Activated T-cell treated with anti-CD3 and anti-CD28 coated beads, Interleukin-2, amount 50 U/mL, for 1 hour (primary cell): ENCODE results near the gene C6orf132.

Experiments used
- DNase-seq: peaks from one replicate; pipeline ENCODE4 v3.0.0-alpha.2; 2020

Gene C6orf132

DNA sequence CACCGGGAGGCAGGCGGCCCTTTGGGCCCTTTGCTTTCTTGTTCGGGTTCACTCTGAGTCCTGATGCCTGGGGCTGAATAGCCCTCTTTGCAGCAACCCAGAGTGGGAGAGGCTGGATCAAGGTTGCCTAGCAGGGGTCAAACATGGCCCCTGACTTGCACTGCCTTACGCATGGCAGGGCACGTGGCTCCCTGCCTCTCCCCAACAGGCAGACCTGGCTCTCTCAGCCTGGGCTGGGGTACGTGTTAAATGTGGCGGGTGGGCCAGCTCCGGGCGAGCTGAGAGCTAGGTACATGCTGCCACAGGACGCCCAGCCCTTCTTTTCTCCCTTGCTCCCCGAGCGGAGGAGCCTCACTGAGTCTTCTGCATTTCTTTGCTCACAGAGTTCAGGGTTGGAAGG lies 7.3 kb downstream of the C6orf132 start:
- no peak for DNase-seq

DNA sequence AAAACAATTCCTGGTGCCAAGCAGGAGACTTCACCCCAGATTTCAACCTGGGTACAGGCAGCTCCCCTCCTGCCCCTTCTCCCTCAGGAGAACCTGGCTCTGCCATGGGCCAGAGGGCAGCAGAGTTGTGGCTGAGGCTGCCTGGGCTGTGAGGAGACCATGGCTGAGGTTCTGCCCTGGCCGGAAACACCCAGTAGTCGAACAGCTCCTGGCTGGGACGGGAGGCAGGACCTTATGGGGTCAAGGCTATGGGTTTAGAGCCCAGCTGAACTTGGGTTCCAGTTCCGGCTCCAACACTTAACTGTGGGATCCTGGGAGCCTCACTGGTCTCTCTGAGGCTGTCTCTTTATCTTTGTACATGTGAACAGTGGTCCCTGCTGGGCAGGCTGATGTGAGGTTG lies 8.5 kb downstream of the C6orf132 start:
- DNase-seq, result no peak

DNA sequence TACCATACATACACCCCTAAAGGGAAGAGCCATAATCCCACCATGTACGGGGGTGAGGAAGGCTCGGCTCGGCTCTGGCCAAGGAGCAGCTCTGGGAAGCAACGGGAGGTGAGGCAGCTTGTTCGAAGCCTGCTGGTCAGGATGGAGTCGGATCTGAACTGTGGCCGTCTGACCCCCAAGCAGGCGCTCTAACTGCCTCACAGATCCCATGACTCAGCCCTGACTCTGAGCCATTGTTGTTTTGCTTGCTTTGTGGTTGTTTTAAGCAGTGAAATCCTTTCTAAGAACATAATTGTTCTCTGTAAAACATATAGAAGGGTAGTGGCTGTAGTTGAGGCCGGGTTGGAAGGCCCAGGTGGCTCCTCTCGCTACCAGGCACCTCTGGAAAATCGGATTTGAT lies 10.9 kb downstream of the C6orf132 start:
- no peak for DNase-seq

DNA sequence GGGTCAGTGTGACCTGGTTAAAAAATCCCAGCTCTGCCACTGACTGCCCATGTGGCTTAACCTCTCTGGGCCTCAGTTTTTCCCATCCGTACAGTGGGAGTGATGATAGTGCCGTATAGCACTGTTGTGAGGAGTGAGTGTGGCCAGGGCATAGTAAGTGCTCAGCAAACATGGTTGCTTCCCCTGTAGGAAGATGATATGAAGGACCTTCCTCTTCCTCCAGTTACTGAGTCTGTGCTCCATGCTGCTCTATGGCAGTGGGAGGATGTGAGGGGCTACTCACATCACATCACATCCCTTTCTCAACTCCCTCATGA lies 13.1 kb downstream of the C6orf132 start:
- no peak for DNase-seq

DNA sequence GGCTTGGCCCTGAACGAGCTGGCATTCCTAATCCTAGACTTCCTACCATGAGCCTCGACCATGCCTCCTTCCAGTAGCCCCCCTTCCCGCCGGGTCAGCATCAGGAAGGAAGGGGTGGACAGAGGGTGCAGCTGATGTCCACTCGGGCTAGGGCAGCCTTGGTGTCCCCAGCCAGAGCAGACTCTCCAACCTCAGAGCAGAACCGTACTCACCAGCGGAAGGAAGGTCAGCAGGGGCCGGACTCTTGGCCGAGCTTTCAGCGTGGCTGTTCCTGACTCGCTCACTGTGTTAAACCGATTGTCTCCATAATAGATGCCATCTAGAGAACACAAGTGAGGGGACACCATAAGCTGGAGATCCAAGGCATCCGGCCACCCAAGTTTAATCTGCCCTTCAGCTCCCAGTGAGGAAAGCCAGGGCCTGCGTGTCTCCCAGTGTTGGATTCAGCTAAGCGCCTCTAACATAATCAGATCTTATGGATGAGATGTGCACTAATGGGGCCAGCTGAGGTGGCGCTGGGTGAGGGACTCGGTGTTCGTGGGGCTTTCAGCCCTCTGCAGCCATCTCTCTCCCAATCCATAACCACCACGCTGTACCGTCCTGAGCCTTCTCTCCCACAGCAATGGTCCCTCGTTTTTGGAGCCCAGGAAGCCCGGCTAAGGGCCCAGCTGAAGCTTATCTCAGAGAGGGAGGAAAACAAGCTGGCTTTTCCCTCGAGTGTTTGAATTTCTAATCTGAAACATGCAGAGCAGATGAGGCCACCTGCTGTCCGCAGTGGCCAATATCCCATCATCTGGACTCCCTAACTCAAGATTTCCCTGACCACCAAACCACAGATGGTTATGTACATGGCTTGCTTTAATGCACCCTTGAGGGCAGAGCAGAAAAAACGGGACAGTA lies 13.7 kb downstream of the C6orf132 start:
- no peak for DNase-seq

DNA sequence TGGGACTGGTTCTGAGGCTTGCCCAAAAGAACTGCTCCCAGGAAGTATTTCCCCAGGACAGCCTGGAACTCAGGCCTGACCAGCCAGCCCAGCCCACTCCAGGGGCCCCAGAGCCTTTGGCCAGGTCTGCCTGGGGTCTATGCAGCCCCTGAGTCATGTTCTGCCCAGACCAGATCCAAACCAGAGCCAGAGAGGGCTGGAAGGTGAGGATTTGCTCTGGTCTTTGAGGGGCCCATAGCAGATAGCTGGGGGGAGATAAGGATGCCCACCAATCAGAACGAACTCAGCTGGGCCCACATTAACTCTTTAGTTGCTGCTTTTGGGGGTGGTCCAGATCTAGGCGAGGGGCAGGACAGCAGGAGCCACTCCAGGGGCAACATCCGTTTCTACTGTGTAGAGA lies 16.8 kb downstream of the C6orf132 start:
- DNase-seq, result no peak

DNA sequence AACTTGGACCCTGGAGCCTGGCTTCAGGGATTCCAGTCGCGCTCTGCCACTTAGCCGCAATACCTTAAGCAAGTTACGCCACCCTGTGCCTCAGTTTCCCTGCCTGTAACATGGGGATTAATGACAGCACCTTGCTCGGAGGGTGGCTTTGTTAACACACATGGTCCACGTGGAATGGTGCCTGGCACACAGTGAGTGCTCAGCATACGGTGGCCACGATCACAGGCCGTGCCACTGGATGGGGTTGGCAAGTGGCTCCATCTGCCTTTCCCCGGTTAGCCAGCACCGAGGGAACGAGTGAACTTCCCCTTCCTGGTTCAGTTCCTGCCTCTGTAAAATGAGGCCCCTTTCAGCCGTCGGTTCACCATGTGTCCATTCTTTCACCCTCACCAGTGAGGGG lies 17.2 kb downstream of the C6orf132 start:
- no peak for DNase-seq

DNA sequence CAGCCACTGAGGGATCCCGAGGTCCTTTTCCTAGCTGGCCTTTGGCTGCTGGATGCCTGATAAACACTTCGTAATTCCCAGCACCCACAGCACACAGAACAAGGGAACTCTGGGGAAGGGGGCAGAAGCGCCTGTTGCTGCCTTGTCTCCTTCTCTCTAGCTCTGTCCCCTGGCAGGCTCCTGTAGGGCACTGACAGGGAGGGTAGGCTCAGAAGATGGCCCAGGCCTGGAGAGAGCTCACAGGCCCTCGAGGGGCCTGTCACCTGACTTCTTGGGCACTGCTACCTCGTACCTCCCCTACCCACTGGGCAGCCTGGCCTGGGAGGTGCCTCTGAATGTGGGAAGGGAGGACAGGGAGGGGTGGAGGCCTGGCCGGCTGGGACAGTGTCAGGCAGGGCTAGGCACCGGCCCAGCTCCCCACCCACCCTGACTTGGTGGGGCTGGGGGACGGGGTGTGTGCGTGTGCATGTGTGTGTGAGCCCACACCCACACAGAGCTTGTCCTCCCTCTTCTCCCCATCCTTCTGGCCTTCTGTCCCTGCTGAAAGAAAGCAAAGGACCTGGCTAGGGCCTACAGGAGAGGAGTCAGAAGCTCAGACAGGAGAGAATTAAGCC lies 18.1 kb downstream of the C6orf132 start:
- DNase-seq, result no peak

DNA sequence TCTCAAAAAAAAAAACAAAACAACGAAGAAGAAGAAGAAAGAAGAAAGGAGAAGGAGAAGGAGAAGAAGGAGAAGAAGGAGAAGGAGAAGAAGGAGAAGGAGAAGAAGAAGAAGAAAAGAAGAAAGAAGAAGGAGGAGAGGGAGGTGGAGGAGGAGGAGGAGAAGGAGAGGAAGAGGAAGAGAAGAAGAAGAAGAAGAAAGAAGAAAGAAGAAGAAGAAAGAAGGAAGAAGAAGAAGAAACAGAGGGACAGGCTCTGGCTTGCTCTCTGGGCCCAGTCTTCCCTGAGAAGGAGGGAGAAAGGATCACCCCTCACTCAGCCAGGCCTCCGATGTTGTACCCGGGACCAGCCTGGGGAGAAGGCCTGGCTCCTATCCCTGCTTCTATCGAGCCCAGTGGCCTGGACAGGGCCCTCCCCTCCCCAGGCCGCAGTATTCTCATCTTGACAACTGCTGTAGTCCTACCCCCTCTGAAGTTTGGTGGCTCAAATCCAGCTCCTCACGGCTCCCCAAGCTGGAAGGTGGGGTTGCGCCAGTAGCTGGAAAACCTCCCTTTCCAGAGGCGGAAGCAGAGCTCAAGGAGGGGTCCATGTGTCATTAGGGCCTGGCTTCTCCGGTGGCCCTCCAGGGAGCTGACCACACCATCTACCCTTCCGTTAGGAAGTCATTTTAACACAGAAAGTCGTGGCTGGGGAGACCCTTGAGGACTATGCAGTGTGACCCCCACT lies 18.9 kb downstream of the C6orf132 start:
- no peak for DNase-seq

DNA sequence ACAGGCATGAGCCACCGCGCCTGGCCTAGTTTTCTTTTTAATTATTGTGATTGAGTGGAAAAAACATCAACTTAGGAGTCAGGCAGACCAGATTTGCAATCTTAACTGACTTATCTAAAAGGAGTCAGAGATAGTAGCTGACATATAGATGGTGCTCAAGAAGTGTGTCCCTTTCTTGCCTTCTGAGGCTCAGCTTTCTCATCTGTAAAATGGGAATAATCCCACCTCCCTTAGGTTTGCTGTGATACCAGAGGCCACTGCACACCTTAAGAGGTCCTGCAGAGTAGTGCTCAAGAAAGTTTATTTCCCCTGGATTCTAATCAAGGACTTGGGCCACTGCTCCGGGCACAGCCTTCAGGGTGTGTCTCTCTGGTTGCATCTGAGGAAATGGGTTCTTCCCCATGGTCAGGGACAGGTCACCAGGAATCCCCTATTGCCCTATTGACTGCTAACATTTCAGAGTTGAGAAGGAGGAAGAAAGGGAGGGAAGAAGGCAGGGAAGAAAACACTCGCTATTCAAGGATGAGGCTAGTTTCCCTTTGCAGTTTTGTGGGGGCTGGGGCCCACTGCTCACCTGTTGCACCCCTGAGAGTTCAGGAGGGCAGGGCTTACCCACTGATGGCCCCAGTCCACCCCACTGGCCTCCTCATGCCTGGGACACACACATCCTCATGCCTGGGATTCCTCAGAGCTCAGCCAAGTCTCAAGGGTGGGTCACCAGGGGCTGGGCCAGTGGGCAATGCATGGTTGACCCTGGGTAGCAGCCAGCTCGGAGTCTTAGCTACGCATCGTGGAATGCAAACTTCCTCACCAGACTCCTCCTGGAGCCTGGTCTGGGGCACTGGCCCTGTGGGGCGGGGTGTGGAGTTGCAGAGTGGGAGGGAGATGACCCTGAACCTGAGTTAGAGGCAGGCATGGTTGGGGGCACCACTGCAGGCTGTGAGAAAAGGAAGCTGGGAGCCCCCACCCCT lies 21.2 kb downstream of the C6orf132 start:
- DNase-seq, result no peak

DNA sequence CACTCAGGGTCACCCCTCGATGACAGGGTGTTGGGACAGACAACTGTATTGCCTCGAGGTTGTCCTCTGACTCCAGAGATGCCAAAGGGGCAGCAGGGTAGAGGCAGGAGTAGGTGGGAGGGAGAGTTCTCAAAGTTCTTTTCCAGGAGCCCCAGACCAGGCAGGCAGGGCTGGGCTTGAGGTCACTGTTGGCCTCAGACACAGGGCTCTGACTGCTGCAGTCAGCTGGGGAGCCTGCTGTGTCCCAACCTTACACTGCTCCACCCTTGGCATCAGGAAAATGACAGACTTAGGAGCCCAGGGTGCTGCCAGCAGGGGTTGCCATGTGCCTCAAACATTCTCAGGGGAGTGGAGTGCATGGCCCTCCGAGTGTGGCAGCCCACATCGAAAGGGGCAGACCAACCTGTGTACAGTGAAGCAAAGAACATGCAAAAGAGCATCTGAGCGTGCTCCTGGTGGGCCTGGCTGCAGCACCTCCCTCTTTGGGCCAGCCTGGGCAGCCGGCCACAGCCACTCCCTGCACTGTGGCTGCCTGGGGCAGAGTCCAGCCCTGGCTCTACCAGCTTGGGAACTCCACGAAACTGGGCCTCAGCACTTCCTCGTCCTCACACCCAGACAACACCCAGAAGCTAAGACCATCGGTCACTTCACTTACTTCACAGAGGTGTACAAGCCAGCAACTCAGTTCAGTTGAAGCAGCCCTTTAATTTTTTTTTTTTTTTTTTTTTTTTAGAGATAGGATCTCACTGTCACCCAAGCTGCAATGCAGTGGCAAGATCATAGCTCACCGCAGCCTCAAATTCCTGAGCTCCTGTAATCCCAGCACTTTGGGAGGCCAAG lies 24.0 kb downstream of the C6orf132 start:
- no peak for DNase-seq

DNA sequence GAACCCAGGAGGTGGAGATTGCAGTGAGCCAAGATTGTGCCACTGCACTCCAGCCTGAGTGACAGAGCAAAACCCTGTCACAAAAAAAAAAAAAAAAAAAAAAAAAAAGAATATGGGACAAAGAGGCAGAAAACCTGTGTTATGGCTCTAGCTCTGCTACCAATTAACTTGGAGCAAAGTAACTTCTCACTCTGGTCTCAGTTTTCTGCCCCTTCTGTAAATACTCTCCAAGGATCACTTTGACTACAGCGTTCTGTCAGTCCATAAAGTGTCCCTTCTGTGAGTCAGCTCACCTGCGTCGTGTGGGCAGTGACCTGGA lies 24.6 kb downstream of the C6orf132 start:
- DNase-seq, result no peak

DNA sequence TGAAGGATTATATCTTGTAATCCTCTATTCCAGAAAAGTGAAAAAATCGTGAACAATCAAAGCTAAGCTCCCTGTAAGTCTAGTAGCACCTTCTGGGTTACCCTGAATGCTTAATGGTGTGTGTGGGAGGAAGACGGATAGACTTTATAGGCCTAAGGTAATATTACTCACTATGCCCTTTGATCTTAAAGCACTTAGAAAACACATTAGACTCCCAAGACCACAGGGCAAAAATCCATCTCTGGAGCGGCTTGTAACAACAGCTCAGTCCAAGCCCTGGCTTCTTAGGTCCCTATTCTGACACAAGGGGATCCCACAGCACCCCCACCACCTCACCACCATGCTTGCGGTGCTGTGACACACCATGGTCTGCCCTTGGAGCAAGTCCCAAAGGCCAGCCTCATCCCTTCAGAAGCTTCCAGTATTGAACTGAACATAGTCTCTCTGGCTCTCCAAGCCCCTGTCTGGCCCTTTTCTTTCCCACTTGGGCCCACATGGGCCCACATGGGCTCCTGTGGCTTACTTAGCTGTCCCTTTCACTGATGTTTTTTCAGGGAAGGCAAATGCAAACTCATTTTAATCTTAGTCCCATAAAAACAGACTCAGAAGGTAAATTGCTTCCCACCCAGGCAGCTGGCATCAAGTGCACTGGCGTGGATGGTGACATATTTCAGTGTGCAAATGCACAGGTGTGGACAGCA lies 28.3 kb downstream of the C6orf132 start:
- DNase-seq, result no peak

DNA sequence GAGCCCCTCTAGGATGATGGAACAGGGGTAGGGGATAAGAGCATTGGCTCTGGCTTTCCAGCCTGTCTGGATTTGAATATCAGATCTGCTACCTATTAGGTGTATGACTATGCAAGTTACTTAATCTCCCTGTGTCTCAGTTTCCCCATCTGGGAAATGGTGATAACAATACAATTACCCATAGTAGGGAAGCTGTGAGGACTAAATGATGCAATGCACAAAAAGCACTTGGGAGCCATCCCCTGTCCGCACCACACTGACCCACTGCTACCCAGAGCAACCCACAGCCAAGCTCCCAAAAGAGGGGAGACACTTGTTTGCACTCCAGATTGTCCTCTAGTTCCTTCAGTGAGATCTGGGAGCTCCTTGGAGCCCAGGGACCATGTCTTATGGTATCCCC lies 30.1 kb downstream of the C6orf132 start:
- no peak for DNase-seq

DNA sequence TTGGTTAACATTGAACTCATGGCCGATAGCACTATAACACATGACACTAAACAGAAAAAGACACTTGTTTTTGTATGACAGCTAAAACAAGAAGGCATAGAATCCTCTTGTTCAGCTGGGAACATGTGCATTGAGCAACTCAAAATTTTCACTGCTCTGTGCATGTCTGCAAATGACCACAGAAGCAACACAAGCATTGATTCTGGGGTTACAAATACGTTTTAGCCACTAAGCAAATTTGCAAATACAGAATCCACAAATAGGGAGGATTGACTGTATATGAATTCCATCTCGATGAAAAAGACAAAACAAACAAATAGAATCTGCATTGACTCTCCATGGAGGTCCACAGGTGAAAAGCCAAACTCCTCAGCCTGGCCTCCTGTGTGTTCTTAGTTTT lies 31.7 kb downstream of the C6orf132 start:
- DNase-seq, result no peak

DNA sequence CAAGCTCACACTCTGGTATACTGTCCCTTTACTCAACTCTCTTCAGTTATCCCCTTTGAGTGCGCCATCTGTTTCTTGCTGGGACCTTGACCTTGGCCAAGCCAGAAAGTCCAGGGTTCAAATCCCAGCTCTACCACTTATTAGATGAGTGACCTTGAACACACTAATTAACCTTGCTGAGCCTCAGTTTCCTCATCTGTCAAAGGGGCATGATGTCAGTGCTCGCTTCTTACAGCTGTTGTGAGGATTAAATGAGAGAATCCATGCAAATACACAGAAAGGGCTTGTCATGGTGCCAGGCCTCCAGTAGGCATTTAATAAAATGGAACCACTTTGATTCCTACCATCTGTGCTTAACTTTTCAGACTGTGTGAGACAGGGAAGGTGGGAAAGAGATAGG lies 34.3 kb downstream of the C6orf132 start:
- no peak for DNase-seq

DNA sequence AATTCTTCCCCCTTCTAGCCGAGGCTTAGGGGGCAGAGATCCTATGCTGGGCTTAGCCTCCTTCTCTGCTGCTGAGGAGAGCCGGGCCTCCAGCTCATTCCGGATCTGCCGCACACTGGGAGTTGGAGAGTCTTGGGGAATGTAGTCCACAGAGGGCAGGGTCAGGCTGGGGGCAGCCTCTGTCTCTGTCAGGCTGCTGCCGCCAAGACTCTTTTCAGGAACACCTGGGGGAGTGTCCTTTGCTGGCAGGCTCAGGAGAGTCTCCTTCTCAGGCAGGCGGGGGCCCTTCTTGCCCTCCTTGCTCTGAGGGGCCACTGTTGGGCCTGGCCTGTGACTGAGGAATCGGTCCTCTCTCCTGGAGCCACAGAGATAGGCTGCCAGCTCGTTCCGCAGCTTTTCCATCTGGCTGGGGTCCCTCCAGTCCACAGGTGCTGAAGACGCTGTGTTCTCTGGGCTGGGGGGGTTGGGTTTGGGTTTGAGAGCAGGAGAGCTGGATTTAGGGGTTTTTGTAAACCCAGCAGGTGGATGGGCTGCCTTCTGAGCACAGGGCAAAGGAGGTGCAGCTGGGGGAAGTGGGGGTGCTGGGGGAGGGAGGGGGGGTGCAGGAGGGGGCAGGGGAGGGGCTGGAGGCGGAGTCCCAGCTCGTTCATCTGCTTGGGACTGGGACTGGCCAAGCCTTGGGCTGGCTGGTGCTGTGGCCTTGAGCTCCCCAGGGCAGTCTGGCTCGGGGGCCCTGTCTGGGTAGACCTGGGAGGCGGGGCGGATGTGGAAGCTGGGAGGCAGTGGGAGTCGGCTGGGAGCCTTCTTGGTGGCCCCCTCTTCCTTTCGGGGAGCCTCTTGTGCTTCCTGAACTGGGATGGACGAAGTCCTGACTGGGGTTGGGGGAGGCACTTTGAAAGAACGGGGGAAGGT lies 36.1 kb downstream of the C6orf132 start:
- DNase-seq, result no peak

DNA sequence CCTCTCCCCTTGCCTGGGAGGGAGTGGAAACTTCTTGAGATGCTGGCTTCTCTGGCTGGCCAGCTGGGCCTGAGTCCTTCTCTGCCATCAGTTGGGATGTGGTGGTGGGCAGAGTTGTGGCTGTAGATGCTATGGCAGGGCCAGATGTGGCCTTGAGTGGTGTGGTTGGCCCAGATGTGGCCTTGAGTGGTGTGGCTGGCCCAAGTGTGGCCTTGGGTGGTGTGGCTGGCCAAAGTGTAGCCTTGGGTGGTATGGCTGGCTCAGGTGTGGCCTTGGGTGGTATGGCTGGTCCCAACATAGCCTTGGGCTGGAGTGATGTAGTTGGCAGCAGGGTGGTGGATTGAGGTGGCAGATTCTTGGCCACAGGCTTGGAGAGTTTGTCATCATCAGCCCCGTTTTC lies 36.7 kb downstream of the C6orf132 start:
- no peak for DNase-seq

DNA sequence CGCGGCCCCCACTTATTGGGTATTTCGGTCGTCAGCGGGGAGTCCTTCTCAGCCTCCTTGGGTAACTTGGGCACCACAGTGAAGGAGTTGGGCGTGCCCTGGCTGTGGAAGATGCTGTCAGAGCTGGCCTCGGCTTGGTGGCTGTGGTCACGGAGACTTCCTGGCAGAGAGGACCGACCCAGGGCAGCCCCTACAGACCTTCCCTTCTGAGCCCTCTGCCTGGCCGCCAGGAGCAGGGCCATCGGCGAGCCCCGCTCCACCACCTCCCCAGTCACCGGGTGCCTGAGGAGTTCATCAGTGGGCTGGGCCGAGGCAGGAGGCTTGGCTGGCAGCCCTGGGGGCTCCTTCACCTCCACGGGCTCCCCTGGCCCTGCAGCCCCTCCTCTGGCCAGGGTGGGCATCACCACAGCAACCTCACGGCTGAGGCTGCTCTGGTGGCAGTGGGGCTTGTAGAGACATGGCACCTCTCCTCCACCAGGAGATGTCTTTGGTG lies 37.2 kb downstream of the C6orf132 start:
- DNase-seq, result no peak

DNA sequence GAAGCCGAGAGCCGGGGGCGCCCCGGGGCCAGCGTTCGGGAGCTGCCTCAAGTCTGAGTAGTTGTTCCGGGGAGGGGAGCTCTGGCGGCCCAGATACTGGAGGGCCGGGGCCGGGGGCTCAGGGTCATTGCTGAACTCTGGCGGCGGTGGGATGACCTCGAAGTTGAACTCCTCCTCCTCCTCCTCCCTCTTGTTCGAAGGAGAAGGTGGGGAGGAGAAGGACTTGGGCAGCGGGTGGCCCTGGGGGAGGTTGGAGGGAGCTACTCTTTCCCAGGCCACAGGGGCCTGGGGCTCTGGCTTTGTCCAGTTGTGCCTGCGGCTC lies 37.7 kb downstream of the C6orf132 start:
- no peak for DNase-seq
